Coronary artery (tissue), 2 donors: Measurements from ENCODE around the gene MYCBP.

ENCODE experiments used
- DNase-seq: peaks from one replicate; pipeline ENCODE4 v3.0.0-alpha.2; 2017; ENCODE audit warnings: low spot score
- H3K27ac ChIP-seq, 2 donors: fragments of 200-600 bp; sonication (generic); one replicate each; pipeline ENCODE4 v1.5.1; 2016 to 2019
- H3K4me3 ChIP-seq: fragments of 200-600 bp; sonication (generic); 2 replicates; pipeline ENCODE4 v1.5.1; 2016; ENCODE audit warnings: mild to moderate bottlenecking, moderate library complexity
- TF ChIP-seq, protein P1 (sequence below): fragments of 200-600 bp; sonication (generic); IDR thresholded peaks from one replicate; pipeline ENCODE4 v1.5.1; 2019; ENCODE audit warnings: antibody characterized with exemption

The MYCBP gene

DNA sequence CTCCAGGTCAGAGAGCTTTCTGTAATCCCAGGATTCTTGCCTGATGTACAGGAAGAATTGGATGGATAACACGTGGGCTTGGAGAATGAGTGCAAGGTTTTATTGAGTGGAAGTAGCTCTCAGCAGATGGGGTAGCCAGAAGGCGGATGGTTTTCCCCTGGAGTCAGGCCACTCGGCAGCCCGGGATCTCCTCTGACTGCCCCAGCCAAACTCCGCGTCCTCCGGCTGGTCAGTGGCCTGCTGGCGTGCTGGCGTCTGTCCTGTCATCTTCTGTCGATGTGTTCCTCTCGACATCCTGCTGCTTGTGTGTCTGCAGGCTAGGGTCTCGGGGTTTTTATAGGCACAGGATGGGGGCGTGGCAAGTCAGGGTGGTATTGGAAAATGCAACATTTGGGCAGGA, 35.7 kb upstream of the MYCBP start:
- Histone ChIP-seq H3K4me3 (no peak overlapping the region), H3K27ac (no peak overlapping the region)
- TF ChIP-seq, protein P1, sequence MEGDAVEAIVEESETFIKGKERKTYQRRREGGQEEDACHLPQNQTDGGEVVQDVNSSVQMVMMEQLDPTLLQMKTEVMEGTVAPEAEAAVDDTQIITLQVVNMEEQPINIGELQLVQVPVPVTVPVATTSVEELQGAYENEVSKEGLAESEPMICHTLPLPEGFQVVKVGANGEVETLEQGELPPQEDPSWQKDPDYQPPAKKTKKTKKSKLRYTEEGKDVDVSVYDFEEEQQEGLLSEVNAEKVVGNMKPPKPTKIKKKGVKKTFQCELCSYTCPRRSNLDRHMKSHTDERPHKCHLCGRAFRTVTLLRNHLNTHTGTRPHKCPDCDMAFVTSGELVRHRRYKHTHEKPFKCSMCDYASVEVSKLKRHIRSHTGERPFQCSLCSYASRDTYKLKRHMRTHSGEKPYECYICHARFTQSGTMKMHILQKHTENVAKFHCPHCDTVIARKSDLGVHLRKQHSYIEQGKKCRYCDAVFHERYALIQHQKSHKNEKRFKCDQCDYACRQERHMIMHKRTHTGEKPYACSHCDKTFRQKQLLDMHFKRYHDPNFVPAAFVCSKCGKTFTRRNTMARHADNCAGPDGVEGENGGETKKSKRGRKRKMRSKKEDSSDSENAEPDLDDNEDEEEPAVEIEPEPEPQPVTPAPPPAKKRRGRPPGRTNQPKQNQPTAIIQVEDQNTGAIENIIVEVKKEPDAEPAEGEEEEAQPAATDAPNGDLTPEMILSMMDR, result no peak
- DNase-seq, result no peak

DNA sequence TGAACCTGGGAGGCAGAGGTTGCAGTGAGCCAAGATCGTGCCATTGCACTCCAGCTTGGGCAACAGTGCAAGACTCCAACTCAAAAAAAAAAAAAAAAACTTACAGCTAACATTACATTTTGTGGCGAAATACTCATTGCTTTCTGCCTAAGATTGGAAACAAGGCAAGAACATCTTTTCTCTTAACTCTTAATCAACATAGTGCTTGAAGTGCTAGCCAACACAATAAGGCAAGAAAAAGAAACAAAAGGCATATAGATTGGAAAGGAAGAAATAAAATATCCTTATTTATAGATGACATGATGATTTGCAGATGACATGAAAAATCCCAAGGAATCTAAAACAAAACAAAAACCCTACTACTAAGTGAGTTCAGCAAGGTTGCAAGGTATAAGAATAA, 32.8 kb upstream of the MYCBP start:
- H3K27ac ChIP-seq, result no peak overlapping the region
- H3K4me3 ChIP-seq, result no peak overlapping the region
- TF ChIP-seq, protein P1, result no peak
- DNase-seq, result no peak

DNA sequence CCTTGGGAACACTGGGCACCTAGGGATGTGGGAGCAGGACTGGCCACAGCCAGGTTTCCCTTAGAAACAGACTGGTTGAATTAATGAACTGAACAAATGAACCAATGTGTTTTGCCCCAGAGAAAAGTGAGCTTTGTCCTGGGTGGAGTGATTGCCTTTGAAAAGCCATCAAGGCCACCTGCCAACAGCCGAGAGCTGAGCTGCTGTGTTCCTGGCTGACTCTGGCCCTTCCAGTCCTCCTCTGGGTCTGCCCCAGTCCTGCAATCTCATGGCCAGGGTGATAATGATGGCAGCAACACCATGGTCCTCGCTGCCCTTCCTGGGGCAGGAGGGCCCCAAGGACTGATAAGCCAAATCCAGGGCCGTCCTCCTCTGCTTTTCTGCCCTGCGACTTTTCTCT, 26.4 kb upstream of the MYCBP start:
- Histone ChIP-seq H3K4me3 (no peak overlapping the region), H3K27ac (no peak overlapping the region)
- TF ChIP-seq, protein P1, result no peak
- DNase-seq, result no peak

DNA sequence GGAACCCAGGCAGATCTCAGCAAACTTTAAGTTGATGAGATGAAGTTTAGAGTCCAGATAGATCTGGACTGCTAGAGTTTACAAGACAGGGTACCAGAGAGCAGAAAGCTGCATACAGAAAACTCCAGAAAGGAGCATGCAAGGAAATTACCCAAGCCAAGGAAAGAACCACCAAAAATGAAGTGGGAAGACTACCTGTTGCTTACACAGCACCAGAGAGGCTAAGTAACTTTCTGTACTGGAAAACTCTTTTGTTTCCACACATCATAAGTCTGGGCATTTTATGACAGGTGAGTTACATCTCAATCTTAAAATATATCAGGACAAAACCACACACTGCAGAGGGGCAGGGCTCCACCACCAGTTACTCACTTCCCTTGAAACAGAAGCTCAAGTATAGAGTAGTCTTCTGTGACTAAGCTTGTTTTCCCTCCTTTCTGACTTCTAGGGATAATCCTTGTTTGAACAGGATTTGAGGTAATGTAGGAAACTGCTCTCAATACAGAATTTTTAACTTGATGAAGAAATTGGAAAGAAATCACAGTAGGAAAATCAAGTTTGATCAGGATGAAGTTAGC, 25.6 kb upstream of the MYCBP start:
- TF ChIP-seq, protein P1, result no peak
- no peak overlapping the region for H3K27ac ChIP-seq
- no peak for DNase-seq
- no peak overlapping the region for H3K4me3 ChIP-seq

DNA sequence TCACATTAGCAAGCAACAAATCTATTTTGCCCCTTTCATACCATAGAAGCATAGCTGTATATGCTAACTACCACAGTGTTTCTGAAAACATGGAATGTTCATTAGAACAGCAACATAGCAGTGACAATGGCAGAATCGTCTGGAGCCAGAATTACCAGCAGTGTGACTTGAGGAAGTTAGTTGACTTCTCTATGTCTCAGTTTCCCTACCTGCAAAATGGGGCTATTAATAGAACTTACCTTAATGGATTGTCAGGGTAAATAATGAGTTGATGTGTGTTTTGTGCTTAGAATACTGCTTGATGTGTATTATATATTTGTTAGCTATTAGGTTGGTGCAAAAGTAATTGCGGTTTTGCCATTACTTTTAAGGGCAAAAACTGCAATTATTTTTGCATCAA, 23.0 kb upstream of the MYCBP start:
- no peak overlapping the region for H3K4me3 ChIP-seq
- H3K27ac ChIP-seq, result no peak overlapping the region
- DNase-seq, result no peak
- TF ChIP-seq, protein P1, result no peak

DNA sequence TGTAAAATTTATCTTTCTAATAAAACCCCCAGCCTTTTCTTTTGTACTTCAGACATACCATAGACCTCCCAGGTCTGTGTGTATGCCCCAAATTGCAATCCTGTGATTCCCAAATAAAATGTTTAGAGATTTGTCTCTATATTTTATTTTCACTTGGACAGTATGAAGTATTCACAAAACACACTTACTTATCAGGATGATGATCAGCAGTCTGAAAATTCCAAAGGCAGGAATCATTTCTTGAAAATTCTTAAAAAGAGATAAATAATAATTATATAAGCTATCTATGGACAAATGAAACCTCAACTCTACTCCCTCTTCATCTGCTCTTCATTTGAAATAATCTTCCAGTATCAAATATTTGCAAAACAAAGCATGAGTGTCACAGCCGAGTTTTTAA, 19.8 kb upstream of the MYCBP start:
- no peak overlapping the region for H3K27ac ChIP-seq
- H3K4me3 ChIP-seq, result no peak overlapping the region
- DNase-seq, result no peak
- TF ChIP-seq, protein P1, result no peak

DNA sequence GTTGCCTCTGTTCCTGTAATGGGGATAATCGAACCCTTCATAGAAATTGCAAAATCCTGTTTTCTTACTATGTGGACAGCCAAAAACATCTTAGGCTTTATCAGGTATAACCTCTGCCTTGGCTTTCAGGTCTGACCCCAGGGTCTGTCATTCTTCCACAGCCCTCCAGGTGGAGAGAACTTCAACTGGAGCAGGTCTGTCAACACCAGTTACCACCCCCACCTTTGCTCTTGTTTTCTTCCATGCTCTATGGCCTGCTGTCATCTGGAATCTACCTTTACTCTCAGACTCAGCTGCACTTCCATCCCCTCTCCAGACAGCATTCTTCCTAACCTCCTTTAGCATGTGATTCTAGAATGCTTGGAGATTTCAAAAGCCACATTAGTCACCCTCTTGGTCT, 18.6 kb upstream of the MYCBP start:
- Histone ChIP-seq H3K27ac (no peak overlapping the region), H3K4me3 (no peak overlapping the region)
- TF ChIP-seq, protein P1, result no peak
- no peak for DNase-seq
